RWPE1 (cell line): ENCODE results near the gene TACC2.
A peak's percentile ranks its signal among the peaks of the same experiment; 100 is the strongest.

Experiments used
- CTCF ChIA-PET: fragments of 350-600 bp; sonication (Branson Sonifier 250); formaldehyde crosslinking; extraction: SDS; loops from one replicate; lab custom pipeline; 2021; lab: Yijun Ruan, JAX
- POLR2A ChIA-PET: fragments of 400-600 bp; formaldehyde crosslinking; extraction: SDS; loops from one replicate; lab custom pipeline; 2020; ENCODE audit warnings: antibody characterized with exemption; ENCODE audit not compliant: low non-redundant PET; lab: Yijun Ruan, JAX
- DNase-seq: peaks from one replicate; pipeline ENCODE4 v3.0.0; 2012; ENCODE audit warnings: low spot score
- H3K27ac ChIP-seq: fragments of 450-650 bp; 2 replicates; pipeline ENCODE4 v1.5.1; 2017
- CTCF ChIP-seq: fragments of 450-650 bp; conservative IDR thresholded peaks from 2 replicates; pipeline ENCODE4 v1.5.1; 2017; ENCODE audit warnings: low read depth, mild to moderate bottlenecking

TACC2 gene

DNA sequence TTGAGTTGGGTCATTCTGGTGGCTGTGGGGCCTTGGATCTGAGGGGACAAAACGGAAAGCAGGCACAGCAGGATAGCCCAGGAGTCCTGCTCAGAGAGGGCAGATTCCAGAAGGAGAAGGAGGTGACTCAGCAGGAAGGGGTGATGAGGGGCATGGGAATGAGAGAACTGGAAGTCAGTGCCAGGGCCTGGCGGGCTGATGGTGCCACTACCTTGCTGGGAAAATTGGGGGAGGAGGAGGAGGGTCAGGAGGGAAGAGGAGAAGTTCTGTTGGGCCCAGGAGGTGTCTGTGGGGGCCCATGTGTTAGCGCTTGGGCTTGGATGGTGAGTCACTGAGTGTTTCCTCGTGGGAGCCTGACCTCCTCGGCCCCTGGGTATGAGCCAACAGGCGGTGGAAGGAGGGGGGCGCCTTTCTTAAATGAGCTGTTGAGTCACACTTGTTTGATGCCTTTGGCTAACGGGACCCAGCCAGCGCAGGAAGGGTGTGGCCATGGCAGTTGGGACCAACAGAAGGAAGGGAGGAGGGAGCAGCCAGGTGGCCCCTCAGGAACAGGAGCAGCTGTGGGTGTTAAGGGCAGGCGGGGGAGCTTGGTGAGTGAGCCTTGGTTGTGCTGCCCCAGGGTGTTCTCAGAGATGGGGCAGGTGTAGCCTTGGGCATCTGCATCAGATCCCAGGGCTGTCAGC lies 152.1 kb downstream of the TACC2 start:
- ChIA-PET CTCF (interaction anchor here (0.6 to 1.1 kb wide), 3 partner anchors 30 to 165 kb away, joined by 3 read pairs; no protein-coding TSS in a partner anchor), POLR2A (no interaction called here)
- no peak for TF ChIP-seq CTCF
- peak; percentile 94 for DNase-seq
- peak overlapping the region; percentile 98 for H3K27ac ChIP-seq

DNA sequence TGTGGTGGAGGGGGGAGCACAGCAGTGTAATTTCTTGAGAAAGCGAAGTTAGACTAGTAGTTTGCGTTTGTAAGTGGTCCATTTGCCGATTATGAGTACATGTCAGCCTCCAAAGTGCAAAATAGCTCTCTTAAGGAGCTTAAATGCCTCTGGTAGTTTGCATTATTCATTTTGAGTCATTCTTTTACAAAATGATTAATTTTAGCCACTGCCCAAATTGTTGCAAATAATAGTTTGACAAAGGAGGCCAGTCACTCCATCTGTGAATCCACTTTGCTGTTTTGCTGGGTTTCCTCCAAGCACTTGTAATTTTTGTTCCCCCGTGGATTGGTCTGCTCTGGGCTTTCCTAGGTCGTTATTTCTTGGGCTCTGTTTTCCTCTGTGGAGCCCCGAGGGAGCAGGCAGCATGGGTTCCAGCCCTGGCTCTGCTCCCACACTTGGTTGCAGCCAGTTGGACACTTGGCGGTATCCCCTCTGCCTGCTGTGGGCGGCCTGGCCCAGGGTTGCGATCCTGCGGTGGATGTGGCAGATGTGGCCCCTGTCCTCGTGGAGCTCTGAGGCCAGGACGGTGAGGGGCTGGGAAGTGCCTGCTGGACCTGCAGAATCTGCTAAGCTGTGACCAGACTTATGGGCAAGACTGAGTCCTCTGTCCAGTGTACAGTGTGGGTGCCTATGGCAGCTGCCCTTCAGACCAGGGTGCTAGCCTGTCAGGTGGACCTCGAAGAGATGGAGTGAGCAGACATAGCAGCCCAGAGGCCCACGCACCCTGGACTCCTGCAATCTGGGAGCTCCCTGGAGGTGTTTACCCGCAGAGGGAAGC lies 153.1 kb downstream of the TACC2 start:
- ChIA-PET CTCF (interaction anchor here (0.6 to 1.3 kb wide), 7 partner anchors 12 to 166 kb away, joined by 3 to 10 read pairs (median 3); no protein-coding TSS in a partner anchor), POLR2A (no interaction called here)
- no peak for TF ChIP-seq CTCF
- peak overlapping the region; percentile 98 for H3K27ac ChIP-seq
- peak; percentile 51 for DNase-seq

DNA sequence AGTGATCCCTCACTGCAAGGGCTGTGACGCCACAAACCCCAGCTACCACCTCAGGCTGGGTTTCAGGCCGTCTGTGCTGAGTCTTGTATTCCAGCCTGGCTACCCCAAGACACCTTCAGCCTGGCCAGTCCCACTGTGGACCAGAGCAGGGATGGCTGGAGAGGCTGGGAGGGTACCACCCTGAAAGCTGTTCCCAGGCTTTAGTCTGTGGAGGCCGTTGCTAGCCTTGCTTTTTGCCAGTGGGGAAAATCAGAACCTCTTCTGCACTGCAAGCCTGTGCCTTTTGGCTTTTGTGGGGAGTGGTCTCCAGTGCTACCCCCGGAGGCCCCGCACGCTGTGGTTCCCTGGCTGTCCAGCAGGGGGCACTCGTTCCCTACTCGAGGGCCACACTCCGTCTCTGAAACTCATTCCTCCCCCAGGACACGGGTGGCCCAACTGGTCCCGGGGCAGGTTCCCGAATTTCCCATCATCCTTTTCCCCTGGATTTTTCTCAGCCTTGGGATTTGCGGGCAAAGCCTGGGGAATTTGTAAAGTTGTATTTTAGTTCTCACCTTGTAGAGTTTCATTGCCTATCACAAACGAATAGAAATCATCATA lies 153.8 kb downstream of the TACC2 start:
- ChIA-PET POLR2A (no interaction called here), CTCF (interaction anchor here (0.6 to 1.3 kb wide), 8 partner anchors 13 to 167 kb away, joined by 3 to 10 read pairs (median 4); no protein-coding TSS in a partner anchor)
- DNase-seq: no peak
- peak; percentile 66 for TF ChIP-seq CTCF
- peak overlapping the region; percentile 98 for H3K27ac ChIP-seq

DNA sequence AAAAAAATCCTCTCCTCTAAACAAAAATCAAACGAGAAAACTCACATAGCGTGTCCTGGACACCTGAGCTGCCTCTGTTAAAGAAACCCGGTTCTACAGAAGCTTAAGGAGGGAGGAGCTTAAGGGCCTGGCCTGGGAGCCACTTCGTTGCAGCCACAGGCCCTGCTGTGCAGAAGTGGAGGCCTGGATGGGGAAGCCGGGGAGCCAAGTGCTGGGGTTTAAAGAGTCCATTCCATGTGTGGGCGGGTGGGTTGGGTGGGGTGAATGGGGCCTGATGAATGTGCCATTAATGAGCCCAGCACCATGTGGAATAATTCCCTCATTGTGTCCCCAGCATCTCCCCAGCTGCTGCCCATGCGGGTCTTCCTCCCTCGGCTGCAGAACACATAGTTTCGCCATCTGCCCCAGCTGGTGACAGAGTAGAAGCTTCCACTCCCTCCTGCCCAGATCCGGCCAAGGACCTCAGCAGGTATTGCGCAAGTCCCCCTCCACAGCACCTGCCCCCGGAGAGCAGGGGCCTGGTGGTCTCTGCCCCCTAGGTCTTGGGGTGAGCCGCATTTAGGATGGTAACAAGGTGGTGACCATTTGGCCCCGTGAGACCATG lies 154.4 kb downstream of the TACC2 start:
- CTCF ChIA-PET: interaction anchor here (0.6 to 1.3 kb wide), 5 partner anchors 13 to 186 kb away, joined by 3 to 4 read pairs (median 4); no protein-coding TSS in a partner anchor
- POLR2A ChIA-PET: interaction anchor here (0.6 kb wide), 1 partner anchor 18 kb away, joined by 4 read pairs; no protein-coding TSS in a partner anchor
- TF ChIP-seq CTCF: no peak
- H3K27ac ChIP-seq: peak overlapping the region; percentile 98
- peak; percentile 36 for DNase-seq

DNA sequence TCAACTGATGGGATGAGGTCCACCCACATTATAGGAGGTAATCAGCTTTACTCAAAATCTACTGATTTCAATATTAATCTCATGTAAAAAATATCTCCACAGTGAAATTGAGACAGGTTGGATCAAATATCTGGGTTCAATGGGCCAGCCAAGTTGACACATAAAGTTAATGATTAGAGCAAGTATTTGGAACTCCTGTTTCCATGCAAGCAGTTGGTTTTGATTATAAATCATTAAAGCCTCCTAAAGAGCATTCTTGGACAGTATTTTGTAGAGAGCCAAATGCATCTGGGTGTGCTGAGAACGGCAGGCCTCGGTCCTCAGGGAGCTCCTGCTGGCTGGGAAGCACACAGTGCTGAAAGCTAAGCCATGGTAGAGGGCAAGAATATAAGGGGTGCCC lies 155.2 kb downstream of the TACC2 start:
- POLR2A ChIA-PET: no interaction called here
- DNase-seq: no peak
- CTCF ChIA-PET: interaction anchor here (0.5 to 0.6 kb wide), 2 partner anchors 108 to 115 kb away, joined by 3 to 5 read pairs; no protein-coding TSS in a partner anchor
- no peak overlapping the region for H3K27ac ChIP-seq
- no peak for TF ChIP-seq CTCF
